Stimulated activated CD4-positive, alpha-beta T cell treated with anti-CD3 and anti-CD28 coated beads, Interleukin-4, amount 100 ng/mL, for 1 hour (primary cell): Measurements from ENCODE around the gene NTMT2.
"Not testable (repeated sequence)": the region's sequence is repeated elsewhere in the genome, so short reads cannot be mapped to it uniquely, and the experiment has no call there.

Experiments
- DNase-seq: peaks from one replicate; pipeline ENCODE4 v3.0.0-alpha.2; 2020

NTMT2 gene

DNA sequence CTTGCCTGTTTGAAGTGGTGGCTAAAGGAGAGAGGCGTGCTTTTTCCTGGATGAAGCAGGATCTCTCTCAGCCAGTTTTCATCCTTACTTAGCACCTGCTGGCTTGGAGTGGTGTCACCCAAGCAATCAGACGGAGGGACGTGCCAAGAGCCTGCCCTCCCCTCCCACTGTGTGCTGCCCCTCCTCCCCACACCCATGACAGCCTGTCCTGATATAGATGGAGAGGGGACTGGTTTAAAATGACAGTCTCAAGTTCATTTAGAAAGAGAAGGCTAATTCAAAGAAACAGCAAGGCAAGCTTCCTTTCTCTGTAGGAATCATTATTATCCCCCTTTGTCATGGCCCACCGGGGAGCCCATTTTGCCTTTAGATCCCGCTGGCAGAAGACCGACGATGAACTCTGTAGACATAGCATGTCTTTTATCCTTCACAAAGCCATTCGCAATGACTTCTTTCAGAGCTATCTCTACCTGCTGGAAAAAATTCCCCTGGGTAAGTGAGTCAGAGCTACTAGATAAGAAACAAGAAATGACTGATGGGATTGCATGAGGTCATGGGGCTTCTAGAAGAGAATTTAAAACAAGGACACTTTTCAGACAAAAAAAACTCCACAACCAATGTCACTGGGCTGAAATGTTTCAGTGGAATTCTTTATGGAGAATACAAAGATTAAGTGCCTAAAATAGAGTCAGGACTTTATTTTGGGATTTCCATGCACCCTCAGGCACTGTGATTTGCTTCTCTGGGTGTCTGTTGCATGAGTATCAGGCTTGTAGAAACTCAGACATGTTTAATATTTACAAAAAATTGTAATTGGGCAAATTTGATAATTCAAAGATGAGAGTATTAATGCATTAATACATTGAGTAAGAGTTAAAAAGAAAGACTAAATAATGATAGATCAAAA, at the start of gene NTMT2:
Gene NTMT2, plus strand, starts transcription at position 190 of the 907 bp plus-strand sequence. Its CDS starts 149 bp downstream, at position 339.
- DNase-seq, result no peak

DNA sequence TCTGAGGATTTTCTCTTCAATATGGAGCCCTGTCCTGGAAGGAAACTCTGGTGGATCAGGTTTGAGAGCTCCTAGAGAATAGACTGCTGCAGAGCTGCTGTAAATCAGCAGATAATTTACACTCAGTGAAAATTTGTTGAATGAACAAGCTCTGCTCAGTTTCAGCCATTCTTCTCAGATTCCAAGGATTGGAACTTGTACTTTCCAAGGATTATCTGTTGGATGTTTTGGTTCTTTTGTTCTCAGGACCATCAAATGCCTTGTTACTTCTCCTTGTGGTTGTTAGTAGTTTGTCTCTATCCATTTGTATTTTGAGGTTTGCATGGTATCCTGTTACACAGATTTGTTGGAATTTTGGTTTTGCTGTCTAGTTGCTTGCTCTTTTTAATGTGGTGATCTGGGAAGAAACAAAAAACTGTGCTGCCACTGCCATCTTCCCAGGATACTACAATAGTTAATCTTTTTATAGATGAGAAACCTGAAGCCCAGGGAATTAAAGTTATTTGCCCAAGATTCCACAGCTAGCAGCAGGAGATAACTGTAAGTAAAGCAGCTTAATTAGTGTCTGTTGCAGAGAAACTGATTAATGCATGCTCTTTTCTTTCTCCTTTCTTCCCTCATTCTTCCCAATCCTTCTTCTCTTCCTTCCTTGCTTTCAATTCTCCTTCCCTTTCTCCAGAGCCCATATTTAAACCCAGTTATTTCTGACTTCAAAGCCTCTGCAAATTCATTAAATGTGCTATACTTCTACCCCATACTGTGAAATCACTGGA, 49.6 kb upstream of the NTMT2 start:
- no peak for DNase-seq

DNA sequence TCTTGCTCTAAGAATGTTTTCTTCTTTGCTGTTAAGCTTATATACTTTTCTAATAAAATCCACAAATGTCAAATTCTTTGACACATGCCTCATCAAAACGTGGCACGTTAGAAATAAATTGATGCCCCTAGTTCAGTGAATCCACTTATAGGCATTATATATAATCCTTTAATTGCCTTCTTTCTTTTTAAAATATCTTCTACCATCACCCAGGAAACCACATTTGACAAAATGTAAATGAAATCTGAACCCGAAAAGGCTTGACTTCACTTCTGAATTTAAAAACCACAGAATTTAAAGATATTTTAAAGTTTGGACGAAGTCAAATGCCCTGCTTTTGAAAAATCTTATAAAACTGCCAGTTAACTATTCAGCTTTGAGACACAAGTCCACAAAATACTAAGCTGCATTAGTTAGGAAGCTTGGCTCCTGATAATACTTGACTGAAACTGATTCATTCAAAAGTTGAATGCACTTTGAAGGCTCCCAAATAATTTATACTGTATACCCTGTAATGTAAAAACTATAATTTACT, 48.9 kb upstream of the NTMT2 start:
- DNase-seq, result no peak

DNA sequence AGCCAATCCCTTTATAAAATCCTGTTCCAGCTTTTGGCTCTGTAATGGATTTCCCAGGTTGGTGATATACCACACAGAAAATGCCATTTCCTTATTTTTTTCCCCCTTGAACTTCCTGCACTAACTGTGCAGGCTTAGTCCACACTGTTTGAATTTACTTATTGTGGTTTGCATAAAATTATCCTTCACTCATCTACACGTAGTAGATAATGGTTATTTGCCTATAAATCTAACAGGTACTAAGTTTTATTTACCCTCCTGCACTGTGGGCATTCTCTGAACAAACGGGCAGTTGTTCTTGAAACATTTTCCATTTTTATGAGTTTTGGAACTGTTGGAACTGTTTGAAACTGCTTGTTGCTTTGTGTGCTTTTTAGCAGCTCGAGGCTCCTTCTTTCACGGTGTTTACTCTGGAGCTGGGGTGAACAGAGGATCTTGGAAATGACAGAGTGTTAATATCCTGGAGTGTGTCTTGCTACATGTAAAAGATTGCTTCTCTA, 48.3 kb upstream of the NTMT2 start:
- no peak for DNase-seq

DNA sequence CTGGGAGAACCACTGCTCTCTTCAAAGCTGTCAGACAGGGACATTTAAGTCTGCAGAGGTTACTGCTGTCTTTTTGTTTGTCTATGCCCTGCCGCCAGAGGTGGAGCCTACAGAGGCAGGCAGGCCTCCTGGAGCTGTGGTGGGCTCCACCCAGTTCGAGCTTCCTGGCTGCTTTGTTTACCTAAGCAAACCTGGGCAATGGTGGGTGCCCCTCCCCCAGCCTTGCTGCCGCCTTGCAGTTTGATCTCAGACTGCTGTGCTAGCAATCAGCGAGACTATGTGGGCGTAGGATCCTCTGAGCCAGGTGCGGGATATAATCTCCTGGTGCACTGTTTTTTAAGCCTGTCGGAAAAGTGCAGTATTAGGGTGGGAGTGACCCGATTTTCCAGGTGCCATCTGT, 32.6 kb upstream of the NTMT2 start:
- not testable (repeated sequence) for DNase-seq

DNA sequence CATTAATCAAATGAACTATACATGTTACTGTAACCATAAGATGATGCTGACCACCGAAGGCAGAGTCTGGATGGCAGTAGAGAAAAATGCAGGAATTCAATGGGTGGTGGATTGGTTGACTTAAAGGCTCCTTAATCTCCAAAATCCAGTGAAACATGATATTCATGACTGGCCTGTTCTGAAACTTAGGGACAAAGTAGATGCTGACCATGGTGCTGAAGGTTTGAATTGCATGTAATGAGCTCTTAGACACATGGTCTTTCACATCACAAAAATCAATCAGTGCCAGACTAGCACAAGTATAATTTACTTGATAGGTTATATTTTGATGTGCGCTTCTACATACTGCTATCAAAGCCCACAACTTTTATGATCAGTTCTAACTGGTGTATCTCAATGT, 30.9 kb upstream of the NTMT2 start:
- no peak for DNase-seq

DNA sequence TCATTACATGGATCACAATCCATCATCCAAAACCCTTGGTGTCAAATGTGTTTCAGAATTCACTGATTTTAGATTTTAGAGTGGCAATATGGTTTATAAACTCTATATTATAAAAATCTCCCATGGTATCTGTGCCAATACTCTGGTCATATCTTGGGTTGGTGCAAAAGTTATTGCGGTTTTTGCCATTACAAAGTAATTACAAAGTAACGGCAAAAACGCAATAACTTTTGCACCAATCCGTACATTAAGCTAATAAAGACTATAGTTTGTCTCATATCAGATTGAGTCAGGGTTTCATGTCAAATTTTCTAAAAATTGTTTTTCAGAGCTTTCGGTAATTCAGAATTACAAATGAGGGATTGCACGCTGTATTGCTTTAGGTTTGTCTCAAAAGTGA, 23.4 kb upstream of the NTMT2 start:
- DNase-seq, result no peak

DNA sequence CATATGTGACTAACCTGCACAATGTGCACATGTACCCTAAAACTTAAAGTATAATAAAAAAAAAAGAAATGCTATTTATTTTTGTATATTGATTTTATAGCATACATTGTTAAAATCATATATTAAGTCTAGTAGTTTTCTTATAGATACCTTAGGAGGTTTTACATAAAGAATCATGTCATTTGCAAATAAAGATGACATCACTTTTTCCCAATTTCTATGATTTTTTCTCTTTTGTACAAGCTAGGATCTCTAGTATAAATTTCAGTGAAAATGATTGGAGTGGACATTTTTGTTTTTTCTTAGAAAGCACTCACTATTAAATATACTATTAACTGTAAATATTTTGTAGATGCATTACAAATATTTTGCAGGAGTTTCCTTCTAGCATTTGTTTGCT, 20.5 kb upstream of the NTMT2 start:
- DNase-seq, result no peak

DNA sequence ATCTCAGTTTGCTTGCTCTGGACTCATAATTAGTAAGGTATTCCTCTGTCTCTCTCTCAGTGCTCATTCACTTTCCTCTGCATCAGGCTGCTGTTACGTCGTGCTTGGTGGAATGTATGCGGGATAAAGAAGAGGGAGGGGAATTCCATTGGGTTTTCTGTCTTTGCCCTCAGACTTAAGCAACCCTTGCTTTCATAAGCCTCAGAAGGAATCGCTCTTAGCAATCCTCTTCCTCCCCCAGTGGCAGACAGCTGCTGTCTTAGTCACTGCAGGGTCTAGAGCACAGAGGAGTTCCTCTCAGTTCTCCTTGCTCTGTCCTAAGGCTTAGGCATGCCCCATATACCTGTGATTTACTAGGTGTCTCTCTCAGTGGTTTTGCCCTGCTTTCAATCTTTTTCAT, 19.1 kb upstream of the NTMT2 start:
- DNase-seq, result no peak

DNA sequence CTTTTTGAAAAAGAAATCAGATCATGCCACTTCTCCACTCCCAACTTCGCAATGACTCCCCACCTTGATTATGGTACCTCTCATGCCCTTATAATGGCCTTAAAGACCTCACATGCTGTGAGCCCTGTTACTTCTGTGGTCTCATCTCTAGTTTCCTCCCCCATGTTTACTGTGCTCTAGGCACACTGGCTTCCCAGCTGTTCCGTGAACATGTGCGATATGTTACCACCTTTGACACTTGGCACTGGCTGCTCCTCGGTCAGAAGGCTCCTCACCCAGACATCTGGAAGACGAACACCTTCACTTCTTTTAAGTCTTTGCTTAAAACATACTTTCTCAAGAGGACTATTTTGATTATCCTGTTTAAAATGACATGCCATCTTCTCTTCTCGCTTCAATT, 14.3 kb upstream of the NTMT2 start:
- no peak for DNase-seq

DNA sequence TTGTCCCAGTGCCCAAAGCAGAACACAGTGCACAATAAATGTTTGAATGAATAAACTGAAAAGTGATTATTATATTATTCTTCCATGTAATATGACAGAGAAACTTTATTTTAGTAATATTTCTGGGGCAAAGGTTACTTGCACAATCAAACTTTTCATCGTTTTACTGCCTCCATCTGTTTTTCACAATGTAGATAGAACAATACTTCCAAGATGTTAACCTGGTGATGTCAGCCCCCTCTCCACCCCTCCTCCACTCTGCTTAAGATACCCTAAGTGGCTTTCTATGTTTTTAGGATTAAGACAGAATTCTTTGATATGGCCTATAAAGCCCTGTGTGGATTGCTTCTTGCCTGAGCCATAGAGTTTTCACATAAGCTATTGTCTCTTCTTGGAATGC, 13.8 kb upstream of the NTMT2 start:
- DNase-seq, result no peak

DNA sequence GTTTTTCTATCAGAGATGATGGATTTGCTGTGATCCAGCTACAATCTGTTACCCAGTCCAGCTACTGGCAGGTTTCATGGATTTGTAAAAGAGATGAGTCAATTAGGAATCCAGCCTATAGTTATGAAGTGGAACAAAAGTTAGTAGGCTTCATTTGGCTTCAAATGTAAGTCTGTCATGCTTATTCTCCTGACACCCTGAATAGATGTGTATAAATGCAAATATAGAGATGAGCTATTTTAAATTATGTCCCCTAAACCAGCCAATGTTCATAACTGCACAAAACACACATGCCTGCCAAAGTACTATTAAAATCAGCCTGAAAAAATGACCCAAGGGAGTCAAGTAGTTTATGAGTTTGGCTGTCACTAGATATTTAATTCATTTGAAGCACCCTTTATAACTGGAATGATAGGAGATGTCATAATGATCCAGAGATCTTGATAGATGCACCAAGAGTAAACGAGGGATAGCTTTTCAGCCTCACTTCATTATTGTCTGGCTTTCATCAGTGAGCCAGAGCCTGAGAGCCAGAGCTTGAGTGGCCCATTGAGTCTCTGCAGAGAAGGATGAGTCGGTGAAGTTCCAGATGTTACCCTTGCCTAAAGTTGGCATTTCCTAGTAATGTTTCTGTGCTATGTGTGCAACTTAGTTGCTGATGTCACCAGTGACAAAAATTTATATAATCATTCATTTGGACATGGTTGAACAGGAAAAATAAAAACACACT, 11.8 kb upstream of the NTMT2 start:
- no peak for DNase-seq

DNA sequence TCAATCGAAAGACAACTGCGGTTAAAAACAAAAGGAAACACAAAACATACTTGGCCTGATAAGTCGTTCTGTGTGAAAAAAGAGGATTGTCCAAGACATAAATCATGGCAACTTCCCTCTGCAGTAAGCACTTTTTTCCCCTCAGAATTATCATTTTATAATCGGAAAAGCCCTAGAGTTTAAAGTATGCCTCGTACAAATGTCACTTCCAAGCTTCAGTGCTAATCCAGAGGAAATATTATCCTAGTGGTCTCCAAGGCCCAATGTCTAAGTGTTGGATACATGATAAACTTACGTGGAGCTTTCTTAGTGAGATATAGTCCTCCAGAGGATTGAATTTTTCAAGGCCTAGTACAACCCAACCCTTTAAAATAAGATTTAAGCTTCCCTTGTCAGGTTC, 11.2 kb upstream of the NTMT2 start:
- no peak for DNase-seq

DNA sequence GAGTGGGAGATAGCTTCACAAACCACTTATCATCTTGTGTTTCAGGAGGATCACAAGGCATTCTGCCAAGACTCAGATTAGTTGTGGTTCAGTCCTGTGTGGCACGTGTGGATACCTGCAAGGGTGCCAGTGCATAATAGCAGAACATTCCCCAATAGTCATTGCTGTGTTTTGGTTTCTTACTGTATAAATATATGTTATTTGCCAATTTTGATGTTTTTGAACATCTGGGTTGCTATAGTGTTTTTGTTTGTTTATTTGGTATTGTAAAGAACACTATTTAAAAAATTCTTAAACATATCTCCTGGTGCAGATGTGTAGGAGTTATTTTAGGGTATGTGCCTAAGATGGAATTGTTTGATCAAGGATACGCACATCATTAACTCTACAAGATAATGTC, 5.4 kb upstream of the NTMT2 start:
- no peak for DNase-seq

DNA sequence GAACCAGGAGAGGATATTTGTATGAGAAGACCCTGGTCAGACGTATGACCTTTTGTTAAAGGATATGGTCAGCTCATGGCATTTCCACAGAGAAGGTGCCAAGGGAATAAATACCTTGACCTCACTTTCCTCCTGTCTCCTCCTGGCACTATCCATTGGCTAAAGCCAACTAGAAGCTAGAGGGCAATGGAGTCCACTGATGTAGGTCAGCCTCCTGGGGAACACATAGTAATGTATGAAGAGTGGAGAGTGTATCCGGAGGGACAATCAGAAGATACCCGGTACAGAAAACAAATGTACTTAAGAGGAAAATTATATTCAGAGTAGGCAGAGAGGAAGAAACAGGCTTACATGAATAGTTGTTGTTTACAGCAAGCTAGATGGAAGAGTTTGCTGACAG, 698 bp upstream of the NTMT2 start:
- no peak for DNase-seq

DNA sequence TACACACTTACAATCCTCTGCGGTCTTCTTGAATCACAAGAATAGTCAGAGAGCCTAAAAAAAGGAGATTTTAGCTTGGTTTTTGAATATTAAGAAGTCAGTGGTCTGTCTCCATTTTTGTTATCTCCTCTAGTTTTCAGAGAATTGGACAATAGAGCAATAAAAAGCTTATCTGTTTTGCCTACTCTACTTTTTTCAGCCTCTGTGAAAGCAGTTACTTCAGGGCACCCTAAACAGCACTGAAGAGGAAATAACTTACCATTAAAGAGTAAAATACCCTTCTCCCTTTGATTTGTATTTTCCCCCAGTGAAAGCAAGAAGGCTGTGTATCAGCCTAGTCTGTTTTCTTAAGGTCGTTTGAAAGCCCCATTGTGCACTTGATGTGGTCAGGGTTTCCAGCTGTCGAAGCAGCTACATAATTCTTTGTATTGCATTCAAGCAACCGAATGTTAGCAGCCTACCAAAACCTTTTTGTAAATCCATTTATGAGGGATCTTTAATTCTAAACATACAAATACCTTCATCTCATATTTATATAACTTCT, 1.0 kb downstream of the NTMT2 start:
- DNase-seq, result no peak

DNA sequence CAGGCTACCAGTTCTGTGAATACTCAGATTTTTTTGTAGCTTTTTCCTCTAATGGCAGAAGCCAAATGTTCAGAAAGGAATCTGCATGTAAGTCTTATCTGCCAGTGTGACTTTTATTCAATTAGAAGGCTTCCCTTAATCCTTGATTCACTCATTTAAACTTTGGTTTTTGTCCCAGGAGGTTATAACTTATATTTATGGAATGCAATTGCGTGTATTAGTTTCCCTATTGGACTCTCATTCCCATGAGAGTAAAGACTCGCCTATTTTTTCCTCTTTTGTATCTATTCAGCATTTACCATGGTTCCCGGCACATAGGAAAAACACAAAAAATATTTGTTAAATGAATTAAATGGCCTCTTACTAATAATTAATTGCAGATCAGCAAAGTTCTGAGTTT, 3.5 kb downstream of the NTMT2 start:
- no peak for DNase-seq

DNA sequence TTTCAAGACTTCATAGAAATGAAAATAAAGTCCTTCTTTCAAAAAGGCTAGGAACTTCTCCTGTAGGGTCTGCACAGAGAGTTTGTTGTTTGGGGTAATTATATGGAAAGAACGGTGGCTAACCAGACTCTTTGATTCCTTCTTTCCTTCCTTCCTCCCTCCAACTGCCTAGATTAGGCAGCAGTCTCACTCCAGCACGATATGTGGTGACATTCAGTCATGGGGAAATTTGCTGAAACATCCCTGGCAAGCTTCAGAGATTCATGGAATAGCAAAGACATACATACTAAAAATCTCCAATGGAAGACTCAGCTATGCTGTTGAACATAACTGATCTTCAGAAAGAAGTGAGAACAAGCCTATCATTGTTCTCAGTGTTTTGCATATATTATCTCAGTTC, 4.3 kb downstream of the NTMT2 start:
- no peak for DNase-seq

DNA sequence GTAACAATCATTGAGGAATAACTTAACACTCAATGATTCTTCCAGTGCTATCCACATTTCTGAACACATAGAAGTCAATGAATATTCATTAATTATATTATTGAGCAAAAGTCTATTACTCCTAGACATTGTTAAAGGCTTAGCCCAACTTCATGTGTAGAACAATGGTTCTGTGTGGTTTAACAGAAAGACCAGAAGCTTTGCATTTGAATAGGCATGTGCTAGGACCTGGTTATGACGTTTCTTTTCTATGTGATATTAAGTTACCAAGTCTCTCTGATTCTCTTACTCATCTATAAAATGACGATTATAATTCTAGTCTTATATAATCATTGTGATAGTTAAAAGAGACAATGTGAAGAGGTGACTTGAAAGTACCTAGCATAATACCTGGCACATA, 5.2 kb downstream of the NTMT2 start:
- no peak for DNase-seq

DNA sequence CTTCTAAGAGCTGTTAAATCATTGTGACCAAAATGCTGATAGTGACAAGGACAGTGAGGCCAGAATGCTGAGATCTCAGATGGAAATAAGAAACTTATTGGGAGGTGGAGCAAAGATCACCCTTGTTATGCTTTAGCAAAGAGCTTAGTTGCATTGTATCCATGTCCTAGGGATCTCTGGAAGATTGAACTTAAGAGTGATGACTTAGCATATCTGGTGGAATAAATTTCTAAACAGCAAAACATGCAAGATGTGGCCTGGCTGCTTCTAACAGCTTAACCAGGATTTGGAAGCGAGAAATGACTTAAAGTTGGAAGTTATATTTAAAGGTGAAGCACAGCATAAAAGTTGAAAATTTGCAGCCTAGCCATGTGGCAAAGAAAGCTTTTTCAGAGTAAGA, 7.7 kb downstream of the NTMT2 start:
- no peak for DNase-seq

DNA sequence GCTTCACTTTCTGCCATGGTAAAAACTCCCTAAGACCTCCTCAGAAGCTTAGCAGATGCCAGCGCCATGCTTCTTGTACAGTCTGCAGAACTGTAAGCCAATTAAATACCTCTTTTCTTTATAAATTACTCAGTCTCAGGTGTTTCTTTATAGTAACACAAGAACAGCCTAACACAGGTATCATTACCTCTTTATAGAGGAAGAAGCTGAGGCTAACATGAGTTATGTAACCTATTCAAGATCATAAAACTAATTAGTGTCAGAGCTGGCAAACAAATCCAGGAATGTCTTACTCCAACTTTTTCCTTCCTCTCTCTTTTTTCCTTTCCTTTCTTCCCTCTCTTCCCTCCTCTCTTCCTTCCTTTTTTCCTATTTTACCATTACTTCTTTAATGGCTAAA, 9.3 kb downstream of the NTMT2 start:
- no peak for DNase-seq

DNA sequence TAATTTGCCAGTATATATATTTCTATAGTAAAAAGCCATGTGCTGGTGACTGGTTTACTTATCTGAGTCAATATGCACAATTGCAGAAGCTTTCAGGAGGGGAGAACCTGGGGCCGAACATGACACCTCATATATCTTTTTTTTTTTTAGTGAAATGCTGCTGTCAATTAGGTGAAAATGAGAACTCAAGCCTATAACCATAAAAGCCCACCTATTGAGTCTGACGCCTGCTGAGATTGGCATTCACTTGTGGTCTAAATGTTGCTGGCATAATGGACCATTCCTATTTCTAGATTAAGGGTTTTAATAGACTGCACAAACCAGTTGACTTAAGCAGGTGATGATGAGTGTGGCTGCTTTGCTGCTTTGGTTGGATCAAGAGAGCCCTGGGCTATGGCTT, 10.8 kb downstream of the NTMT2 start:
- DNase-seq, result no peak

DNA sequence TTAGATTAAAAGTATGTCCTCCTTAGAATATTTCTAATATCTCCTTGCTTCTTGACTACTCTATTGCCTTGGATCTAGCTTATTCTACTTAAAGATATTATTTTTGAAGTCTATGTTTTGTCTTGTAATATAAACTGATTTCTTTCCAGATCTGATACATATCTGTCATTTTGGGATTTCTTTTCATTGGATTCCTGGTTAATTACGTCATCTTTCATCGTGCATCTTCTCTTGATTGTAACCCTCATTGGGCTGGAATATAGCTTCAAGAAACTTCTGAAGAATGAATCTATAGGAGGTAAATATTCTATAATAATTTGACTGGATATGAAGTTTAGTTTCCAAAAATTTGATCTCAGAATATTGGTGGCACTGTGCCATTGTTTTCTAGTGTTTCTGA, 12.1 kb downstream of the NTMT2 start:
- DNase-seq, result no peak
